Measurements from ENCODE around the gene KCNC3.

DNA sequence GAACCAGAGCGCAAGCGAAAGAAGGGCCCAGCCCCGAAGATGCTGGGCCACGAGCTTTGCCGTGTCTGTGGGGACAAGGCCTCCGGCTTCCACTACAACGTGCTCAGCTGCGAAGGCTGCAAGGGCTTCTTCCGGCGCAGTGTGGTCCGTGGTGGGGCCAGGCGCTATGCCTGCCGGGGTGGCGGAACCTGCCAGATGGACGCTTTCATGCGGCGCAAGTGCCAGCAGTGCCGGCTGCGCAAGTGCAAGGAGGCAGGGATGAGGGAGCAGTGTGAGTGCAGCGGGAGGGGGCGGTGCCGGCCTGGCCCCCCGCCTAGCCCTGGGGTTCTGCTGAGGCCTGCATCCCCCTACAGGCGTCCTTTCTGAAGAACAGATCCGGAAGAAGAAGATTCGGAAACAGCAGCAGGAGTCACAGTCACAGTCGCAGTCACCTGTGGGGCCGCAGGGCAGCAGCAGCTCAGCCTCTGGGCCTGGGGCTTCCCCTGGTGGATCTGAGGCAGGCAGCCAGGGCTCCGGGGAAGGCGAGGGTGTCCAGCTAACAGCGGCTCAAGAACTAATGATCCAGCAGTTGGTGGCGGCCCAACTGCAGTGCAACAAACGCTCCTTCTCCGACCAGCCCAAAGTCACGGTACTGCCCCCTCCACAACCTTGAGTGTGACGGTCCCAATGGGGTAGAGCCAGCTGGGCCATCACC, 49.1 kb upstream of the KCNC3 start:
- TF ChIP-seq, protein P1, sequence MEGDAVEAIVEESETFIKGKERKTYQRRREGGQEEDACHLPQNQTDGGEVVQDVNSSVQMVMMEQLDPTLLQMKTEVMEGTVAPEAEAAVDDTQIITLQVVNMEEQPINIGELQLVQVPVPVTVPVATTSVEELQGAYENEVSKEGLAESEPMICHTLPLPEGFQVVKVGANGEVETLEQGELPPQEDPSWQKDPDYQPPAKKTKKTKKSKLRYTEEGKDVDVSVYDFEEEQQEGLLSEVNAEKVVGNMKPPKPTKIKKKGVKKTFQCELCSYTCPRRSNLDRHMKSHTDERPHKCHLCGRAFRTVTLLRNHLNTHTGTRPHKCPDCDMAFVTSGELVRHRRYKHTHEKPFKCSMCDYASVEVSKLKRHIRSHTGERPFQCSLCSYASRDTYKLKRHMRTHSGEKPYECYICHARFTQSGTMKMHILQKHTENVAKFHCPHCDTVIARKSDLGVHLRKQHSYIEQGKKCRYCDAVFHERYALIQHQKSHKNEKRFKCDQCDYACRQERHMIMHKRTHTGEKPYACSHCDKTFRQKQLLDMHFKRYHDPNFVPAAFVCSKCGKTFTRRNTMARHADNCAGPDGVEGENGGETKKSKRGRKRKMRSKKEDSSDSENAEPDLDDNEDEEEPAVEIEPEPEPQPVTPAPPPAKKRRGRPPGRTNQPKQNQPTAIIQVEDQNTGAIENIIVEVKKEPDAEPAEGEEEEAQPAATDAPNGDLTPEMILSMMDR (IDR thresholded peaks at IDR 0.05), result no peak
- TF ChIP-seq POLR2AphosphoS5 (IDR thresholded peaks at IDR 0.05), result no peak
- no peak for TF ChIP-seq POLR2A (IDR thresholded peaks at IDR 0.05)
